ENCODE results near the gene ZNF746. TPM values are rescaled to one million over a fixed set of nuclear protein-coding genes. Genes with fewer than 3 reads are reported as not detected.

ZNF746 gene
- total RNA-seq, 1 donor from 2014 or later, result 24.7 TPM

Other genes starting within 250 kb of the ZNF746 start
- gene ZNF783, start 235.6 kb downstream of the ZNF746 start, total RNA-seq, result 10.6 and 11.2 TPM in 2 replicates
- 17.2 TPM in 2 replicates for gene ZNF777, start 36.7 kb downstream of the ZNF746 start, total RNA-seq